HG02884 (cell line): ENCODE results near the gene VGLL4.
A peak's percentile ranks its signal among the peaks of the same experiment; 100 is the strongest.
"Not testable (repeated sequence)": the region's sequence is repeated elsewhere in the genome, so short reads cannot be mapped to it uniquely, and the experiment has no call there.

Experiments
- ATAC-seq: cut with Tn5 transposase; IDR thresholded peaks from one replicate; pipeline ENCODE4 v1.9.1; 2021; ENCODE audit warnings: mild to moderate bottlenecking, moderate library complexity; ENCODE audit not compliant: unreplicated experiment

Gene VGLL4

DNA sequence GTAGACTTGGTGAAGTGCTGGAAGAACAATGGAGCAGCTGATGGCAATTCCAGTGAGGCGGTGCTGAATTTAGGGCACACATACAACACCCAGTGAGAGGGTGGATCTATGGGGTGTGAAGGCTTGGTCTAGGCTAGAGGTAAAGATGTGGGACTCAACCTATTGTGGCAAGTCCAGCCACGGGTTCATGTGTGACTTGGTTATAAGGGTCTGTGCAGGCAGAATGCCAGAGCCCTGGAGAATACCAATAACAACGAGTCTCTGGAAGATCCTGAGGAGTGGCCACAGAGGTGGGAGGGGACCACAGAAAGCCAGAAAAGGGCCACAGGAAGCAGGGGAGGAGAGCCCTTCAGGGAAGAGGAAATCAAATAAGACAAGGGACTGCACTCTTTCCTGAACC, 55.0 kb downstream of the VGLL4 start:
- ATAC-seq, result no peak

DNA sequence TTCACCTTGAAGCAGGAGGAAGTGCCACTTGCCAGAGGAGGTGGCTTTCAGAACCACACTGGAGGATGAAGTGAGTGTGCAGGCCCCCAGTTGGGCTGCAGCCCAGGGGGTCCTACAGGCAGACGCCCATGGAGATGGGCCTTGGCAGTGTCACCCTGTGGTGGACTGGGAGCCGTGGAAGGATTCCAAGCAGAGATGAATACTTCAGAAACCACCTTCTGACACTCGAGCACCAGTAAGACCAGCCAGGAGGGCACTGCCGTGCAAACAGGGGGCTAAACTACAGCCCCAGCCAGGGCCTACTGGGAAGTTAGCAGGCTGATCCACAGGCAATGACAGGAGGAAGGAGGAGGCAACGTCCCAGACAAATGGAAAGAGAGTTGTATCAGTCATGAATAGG, 55.4 kb downstream of the VGLL4 start:
- ATAC-seq, result no peak

DNA sequence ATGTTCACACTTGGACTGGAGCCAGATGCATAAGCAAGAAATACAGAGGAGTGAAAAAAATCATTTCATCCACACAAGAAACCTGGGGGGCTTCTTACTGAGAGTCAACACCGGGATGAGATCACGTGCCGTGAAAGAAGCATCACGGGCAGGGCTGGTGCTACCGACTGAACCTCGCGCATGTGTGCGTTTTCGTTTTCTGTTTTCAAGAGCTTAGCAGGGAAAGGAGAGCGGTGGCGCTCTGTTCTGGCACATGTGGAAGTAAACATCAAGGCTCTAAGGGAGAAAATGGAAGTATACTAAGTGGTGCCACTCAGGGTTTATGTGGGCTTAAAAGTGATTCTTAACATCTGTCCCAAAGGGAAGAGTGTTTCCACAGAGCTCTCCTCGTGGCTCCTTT, 55.9 kb downstream of the VGLL4 start:
- no peak for ATAC-seq

DNA sequence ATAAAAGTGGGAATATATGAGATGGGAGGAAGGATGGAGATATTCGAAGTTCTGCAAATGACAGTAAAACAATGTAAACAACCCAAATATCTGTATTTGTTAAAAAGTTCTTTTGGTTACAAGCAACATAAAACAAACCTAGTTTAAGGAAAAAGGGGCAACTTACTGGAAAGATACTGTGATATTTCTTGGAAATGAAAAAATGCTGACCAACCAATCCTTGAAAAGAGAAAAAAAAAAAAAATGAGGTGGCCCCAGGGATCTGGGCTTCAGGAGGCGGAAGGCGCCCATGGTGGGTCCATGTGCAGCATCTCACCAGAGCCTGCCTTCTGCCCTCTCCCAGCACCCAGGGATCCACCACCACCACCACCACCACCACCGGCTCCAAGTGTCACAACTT, 59.1 kb downstream of the VGLL4 start:
- no peak for ATAC-seq

DNA sequence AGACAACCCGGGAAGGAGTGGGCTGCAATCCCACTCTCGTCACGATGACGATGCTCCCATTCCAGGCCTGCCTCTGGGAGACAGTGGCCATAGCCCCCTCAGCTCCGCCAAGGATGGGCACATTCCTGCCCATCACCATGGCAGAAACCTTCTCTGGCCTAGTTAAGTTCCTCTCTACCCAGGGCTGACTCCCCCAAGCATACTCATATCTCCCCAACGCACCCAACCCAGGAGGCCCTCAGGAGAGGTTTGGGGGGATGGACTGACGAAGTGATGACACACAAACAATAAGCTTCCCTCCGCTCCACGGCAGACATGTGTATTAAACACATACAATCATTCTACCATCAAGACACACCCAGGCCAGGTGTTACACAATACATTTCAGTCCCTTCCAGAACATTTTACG, 60.1 kb downstream of the VGLL4 start:
- ATAC-seq, result no peak

DNA sequence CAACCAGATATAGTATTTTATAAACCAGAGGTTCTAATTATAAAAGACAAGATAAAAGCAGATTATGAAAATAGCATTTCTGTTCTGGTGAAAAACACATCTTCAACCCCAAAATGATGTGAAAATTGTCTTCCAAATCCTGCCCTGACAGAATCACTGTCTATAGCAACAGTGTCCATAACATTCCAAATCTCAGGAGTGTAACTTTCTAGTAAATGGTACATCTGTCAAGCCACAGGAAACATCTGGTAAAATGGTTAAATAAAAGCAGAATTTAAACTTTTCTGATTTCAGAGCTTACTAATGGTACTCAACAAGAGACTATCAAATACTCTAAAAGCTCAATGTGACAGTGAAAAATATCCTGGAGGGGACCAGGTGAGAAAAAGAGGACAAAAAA, 60.5 kb downstream of the VGLL4 start:
- no peak for ATAC-seq

DNA sequence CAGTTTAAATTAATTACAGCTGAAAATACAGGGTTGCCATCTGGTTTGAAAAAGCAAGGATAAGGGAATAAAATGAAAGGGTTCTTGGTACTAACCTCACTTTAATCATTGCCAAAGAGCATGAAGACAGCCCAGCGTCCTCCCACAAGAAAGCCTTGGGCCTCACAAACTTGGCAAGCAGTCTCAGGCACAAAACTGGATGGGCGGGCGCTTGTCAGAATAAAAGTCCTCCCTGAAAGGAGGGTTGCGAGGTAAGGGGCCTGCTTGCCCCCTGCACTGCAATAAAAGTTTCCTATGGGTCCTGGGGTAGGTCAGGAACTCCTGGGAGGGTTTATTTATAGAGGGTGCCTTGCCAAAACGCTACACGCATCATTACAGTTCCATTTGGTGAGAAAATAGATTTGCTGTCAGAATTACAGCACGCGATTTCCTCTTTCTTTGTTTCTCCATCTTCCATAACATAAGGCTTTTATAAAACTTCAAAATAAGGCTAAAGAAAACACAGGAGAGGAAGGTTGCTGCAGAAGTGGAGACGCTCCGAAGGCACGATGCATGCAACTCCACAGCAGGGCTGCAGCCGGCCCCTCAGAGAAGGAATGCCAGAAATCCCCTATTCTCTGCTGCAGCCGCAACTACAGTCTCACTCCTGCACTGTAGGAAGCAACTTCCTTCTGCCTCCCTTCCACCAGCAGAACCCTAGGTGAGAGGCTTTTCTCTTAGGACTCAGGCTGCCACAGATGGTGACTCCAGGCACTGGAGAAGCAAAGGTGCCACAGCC, 61.3 kb downstream of the VGLL4 start:
- peak; percentile 51 for ATAC-seq

DNA sequence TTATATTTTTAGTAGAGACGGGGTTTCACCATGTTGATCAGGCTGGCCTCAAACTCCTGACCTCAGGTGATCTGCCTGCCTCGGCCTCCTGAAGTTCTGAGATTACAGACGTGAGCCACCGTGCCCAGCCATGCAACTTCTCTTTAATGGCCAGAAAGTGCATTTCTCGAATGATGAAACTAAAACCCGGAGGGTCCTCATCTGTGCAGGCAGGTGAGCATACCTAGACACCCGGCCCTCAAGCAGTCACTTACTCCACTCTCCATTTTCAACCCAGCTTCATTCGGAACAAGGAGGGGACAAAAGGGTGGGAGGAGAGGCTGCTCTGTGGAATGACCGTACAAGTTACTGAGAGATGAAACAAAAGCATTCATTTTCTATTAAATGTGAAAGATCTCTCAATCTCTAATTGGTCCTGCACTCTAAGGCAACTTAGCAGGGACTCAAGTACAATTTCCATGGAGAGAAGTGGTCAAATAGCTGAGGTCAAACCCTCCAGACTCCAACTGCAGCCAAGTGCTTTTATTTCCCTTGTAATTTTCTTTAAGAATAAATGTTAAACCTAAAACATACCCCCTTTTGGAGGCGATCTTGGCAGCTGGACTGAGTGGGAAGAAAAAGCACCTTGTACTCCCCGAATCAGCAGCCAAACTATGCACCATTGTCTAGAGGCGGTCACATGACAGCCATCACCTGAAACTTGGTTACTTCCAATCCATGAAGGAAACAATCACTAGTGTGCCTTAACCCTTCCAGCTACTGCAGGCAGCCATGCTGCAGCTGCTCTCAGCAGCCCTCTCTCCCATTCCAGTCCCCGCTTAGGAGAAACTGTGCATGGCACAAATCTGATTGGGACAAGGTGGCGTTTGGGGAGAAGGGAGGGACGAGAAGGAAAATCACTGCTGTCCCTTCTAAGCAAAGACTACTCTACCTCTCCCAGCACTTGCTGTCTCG, 62.2 kb downstream of the VGLL4 start:
- no peak for ATAC-seq

DNA sequence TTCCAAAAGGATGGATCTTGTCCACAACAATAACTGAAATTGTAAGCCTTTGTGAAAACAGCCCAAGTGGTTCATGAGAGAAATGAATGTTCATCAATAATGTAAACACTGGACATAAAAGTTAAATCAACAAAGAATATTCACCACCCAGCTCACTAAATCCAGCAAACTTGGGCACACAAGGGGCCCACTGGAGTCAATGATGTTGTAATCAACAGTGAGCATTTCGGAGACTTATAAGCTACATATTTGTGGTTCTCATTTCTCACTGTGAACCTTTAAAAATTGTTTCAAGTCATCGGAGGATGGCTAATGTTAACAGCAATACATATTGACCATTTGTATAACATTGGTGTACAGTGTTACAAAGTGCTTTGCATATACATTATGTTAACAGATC, 63.1 kb downstream of the VGLL4 start:
- ATAC-seq, result no peak

DNA sequence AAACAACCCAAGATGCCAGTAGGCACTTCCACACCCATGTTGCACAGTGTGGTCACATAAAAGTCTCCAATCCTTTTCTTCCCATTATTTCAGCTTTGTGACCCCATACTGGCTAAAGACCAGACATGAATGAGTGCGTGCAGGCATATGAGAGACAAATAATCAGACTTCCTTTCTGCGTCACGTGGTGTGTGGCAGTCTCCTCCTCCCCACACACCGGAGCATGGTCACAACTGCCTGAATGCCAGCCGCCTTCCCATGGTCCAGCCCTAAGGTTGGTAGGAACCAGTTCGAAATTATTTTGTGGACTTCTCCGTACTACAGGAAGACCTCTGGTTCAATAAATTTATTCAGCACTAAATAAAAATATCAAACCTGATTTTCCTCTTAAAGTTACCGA, 65.5 kb downstream of the VGLL4 start:
- ATAC-seq, result no peak

DNA sequence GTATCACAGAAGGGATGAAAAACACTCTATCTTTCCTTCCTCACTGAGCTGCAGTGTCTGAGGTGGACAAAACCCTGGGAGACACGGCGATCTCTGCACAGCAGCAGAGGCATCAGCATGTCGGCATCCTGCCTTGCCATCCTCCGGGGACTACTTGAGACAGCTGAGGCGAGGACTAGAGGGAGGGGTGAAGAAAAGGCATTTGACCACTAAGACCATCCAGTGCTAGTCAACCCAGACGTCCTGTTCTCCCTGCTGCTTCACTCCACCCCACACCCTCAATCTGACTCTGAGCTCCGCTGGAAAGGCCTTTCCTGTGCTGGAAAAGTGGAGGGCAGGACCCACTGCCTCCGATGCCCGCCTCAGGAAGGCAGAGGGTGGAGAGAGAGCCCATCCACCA, 67.3 kb downstream of the VGLL4 start:
- no peak for ATAC-seq

DNA sequence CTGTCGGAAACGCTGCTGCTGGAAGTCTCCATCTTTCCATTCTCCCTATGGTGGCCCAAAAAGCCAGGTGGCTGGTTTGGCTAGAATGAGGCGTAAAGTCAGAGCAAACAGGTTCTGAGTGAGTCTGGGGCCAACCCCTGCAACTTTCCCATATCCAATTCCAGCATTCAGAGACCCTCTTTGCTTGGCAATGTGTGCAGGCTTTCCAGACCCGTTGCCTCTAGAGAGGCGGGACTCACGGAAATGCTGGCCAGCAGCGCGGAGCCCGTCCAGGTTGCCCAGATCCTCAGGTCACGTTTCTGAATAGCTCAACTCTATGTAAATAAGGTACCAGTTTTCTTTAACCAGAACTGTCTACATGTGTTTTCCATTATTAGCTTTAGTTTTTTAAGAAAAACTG, 68.0 kb downstream of the VGLL4 start:
- ATAC-seq, result no peak

DNA sequence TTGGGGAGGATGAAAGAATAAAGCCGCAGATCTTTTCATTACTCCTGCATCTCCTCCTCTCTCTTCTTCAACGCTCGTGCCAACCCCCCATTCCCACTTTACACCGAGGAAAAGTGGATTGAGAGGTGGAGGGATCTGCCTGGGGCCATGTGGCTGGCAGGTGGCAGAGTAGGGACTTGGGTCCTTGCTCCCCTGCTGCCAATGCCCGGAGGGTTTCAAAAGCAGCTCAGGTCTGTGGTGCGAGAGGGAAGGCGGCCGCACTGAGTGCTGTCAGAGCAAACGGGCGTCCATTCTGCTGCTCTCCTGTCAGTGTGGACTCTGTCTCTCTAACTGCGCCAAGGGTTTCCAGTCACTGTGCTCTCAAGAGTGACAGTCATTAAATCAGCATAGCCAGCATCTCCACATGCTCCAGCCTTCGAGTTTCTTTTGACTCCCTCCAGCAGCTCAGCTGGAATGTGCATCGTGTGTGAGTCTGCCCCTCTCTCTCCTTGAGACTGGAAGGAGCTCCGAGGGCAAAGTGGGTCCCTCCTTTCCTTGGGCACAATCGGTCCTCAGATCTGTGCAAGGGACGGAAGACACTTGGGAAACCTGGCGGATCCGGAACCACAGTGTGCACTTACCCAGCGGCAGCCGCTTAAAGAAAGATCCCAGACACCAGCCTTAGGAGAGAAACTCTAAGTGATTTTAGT, 68.6 kb downstream of the VGLL4 start:
- ATAC-seq, result no peak

DNA sequence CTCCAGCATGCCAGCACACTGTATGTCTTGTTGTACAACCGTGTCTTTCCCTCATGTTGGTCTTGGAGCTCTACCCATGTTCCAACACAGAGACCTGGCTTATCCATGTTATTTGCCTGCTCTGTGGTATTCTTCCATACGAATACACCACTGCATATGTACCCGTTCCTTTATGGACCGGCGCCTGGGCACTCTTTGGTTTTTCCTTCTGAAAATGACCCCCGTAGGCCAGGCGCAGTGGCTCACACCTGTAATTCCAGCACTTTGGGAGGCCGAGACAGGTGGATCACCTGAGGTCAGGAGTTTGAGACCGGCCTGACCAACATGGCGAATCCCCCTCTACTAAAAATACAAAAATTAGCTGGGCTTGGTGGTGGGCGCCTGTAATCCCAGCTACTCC, 71.1 kb downstream of the VGLL4 start:
- not testable (repeated sequence) for ATAC-seq

DNA sequence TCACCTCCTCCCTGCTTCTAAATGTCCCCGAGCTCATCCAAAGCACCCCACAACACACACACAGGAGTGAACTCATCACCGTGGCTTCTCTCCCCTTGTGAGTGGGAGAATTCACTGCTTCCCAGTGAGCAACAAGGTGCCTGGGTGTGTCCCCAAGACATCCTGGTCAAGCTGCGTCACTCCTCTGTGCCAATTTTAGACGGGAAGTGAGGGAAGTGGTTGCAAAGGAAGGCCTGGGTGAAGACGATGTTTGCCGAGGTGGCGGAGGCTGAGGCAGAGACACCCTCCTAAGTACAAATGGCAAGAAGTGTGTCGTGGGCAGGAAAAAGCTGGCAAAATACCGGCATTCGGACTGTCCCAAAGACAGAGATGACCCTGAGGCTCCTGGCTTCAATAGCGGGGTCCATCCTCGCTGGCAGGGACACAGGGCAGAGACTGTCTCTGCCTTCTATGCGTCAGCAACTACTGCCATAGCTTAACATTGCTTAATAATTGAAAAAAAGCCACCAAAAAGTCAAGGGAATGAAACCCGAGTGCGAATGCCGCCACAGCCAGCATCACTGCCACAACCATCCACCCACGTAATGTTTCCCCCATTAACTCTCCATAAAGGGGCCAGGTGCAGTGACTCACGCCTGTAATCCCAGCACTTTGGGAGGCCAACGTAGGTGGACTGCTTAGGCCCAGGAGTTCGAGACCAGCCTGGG, 72.8 kb downstream of the VGLL4 start:
- no peak for ATAC-seq

DNA sequence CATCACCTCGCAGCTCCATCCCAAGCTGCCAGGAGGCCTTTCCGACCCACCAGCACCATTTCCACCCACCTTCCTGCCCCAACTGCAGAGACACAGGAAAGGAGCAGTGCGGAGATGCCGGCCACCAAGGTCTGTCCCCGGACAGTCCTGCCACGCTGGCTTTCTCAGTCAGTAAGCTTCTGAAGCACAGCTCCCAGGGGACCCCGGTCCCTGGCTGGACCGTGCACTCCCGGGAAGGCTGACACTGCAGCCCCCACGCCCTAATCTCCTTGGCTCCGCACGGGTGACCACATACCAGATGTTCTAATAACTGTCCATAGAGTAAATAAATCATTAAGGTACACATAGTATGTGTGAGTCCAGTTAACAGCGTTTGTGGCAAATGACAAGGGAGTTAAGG, 73.5 kb downstream of the VGLL4 start:
- ATAC-seq, result no peak

DNA sequence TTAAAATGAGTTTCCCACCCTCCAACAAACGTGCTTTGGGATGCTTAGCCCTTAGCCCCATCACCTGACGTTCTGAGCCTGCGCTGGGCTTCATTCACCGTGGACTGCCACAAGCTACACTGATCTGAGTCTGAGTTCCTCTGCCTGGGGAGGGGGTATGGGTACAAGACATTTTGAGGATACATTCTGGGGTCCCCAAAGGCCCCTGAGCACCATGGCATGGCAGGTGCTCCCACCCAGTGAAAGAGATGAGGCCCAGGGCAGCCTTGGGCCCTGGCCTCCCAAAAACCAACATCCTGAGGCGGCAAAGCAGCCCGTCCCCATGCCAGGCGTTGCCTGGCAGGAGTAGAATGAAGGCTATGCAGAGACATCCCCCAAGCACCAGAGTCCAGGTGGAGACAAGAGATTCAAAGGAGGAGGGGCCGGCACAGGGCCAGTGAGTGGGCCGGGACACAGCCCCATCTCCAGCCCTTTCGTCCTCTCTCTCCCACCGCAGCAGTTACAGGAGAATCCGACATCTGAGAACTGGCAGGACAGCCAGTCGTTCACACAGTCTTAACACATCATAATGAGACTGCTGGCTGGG, 74.5 kb downstream of the VGLL4 start:
- no peak for ATAC-seq

DNA sequence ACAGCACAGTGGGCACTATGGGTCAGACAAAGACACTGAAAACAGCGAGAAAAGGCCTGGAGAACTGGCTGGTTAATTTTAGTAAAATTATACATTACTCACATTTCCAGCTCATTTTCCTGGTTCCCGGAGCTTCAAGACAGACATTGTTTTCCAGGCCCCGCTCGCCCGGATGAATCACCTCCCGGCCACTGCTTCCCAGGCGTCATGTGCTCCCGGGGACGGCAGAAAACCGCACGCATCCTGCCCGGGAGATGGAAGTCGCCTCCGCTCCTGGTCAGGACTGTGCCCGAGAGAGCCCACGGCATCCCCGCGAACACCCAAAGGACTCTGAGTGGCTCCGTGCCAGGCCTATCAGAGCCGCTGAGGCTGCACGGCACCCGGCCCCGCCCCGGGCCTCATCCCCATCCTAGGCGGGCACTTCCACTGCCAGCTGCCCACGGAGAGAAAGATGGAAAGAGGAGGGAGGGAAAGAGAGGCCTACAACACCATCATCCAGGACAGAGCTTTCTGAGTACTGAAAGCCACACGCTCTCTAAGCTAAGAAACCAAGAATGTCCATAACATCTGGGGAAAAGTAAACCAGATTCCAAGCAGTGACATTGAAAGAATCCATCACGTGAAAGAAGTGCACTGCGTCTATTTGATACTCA, 75.1 kb downstream of the VGLL4 start:
- no peak for ATAC-seq

DNA sequence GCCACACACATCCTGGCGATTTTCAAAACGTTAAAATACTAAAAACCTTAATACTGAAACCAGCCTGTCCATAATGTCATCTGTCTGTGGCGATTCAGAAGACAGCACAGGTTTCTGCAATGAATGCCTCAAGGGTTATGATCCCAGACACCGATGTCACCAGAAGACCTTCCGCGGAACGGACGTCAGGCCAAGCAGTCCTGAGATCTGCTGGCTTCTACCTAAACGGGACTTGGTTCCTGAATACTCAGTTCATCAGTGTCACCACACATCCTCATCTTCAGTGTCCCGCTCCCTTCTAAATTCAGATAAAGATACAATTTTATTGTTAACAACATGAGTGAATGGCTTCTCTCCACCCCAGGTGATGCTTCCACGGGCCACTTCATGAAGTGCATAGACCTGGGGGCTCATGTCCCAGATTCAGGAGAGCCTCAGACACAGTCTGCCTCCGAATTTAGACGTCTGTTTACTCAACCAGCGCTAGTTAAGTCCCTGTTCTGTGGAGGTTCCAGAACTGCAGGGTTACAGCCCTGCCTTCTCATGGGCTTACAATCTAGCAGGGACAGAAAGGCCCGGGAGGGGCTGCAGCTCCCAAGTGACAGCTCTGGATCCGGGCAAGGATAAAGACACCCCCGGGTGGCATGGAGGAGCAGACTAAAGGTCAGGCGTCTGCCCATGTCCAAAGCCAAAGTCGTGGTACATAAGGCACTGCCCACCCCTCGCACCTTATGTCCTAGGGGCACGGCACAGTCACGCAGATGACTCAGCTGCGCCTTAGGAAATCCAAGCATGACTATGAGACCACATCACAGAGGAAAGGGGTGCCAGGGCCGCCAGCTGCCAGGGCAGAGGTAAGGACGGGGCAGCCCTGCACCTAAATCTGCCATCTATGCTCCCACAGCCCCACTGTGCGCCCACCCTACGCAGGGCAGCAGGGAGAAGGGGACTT, 75.9 kb downstream of the VGLL4 start:
- ATAC-seq, result no peak
